Measurements from ENCODE around the gene FCHSD1.

DNA sequence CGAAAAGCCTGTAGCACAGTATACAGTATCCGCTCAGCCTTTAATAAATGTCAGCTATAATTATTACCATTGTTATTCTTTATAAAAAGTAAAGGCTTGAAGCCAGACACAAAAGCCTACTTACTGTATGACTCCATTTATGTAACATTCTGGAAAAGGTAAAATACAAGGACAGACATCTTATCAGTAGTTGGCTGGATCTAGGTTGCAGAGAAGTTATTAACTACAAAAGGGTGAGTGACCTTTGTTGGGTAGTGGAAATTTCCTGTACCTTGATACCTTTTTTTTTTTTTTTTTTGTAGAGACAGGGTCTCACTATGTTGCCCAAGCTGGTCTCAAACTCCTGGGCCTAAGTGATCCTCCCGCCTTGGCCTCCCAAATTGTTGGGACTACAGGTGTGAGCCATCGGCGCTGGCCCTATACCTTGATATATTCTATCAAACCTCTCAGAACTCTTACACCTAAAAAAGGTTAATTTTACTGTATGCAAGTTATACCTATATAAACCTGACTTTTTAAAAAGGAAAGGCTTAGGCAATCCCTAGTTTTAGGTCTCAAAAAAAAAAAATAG, 20.6 kb downstream of the FCHSD1 start:
- TF ChIP-seq FOSL2 (IDR thresholded peaks at IDR 0.05; ENCODE audit: borderline replicate concordance, low read depth) (no peak), CTCF (IDR thresholded peaks at IDR 0.05) (no peak), SMC3 (IDR thresholded peaks at IDR 0.05; ENCODE audit: low read depth, low read length) (no peak), TCF12 (IDR thresholded peaks at IDR 0.05) (no peak)
